ENCODE data around the gene SPIN2B. TPM values are rescaled to one million over a fixed set of nuclear protein-coding genes. Genes with fewer than 3 reads are reported as not detected.
"Not testable (repeated sequence)": the region's sequence is repeated elsewhere in the genome, so short reads cannot be mapped to it uniquely, and the experiment has no call there.

SPIN2B gene
- total RNA-seq, 4 donors from 2014 or later = 6.2 to 15.4 (median 9.3) TPM

- H3K27me3 ChIP-seq = no peaks in the 10 kb centered on the region
- intact Hi-C loops (cut with DNase I) = no loop called here
- no peaks in the 10 kb centered on the region for H3K9me3 ChIP-seq
- DNase-seq (ENCODE audit: extremely low spot score) = no peak
- no peak overlapping the region for H3K27ac ChIP-seq (replicated peaks in 1 of 4)
- H3K4me3 ChIP-seq = peak overlapping the region; percentile 34 to 48 (median 39)
- no peak for TF ChIP-seq POLR2A (IDR thresholded peaks at IDR 0.05; ENCODE audit: low read depth)
- TF ChIP-seq EP300 (IDR thresholded peaks at IDR 0.05) = no peak
- TF ChIP-seq, protein P1, sequence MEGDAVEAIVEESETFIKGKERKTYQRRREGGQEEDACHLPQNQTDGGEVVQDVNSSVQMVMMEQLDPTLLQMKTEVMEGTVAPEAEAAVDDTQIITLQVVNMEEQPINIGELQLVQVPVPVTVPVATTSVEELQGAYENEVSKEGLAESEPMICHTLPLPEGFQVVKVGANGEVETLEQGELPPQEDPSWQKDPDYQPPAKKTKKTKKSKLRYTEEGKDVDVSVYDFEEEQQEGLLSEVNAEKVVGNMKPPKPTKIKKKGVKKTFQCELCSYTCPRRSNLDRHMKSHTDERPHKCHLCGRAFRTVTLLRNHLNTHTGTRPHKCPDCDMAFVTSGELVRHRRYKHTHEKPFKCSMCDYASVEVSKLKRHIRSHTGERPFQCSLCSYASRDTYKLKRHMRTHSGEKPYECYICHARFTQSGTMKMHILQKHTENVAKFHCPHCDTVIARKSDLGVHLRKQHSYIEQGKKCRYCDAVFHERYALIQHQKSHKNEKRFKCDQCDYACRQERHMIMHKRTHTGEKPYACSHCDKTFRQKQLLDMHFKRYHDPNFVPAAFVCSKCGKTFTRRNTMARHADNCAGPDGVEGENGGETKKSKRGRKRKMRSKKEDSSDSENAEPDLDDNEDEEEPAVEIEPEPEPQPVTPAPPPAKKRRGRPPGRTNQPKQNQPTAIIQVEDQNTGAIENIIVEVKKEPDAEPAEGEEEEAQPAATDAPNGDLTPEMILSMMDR (IDR thresholded peaks at IDR 0.05) = no peak
- TF ChIP-seq POLR2AphosphoS5 (IDR thresholded peaks at IDR 0.05) = no peak
- no peaks in the 10 kb centered on the region for H3K36me3 ChIP-seq
- 74% methylated on average over 1 of the region's 1 CpG for WGBS
- no peaks in the 10 kb centered on the region for H3K4me1 ChIP-seq
Observed at GRCh38 chrX:57137501-57137900, 16.2 kb upstream of the SPIN2B start.

DNA sequence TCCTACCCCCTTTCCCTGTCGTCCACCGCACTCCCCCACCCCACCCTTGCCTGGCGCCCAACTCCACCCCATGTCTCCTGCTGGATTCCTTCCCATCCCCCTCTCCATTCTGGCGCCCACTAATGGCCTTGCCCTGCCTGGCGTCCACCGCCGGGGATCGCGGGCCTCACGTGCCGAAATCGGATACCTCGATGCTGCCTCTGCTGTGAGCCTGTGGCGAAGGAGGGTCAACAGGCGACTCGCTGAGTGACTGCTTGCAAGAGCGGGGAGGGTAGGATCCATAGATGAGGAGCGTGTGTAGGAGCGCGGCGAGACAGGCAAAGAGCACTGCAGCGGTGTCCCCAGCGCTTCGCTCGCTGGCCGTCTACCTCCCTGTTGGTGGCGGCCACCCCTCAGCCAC lies 15.7 kb upstream of the SPIN2B start, which contains the start of gene SPIN2A:
Gene SPIN2A (minus strand): TSS at position 325 of the 400 bp plus-strand sequence. CDS start 800 bp downstream, outside the sequence.
- H3K4me1 ChIP-seq; H3K27me3 ChIP-seq; DNase-seq (ENCODE audit: extremely low spot score); H3K36me3 ChIP-seq; intact Hi-C loops (cut with DNase I); H3K9me3 ChIP-seq; H3K27ac ChIP-seq (replicated peaks in 1 of 4): not testable (repeated sequence)
- WGBS = 50% methylated on average over 27 of the region's 27 CpGs
- peak within 1 kb of the TSS; percentile 34 to 48 (median 39) for H3K4me3 ChIP-seq

GRCh38 chrX:57136589-57136988 lies 15.2 kb upstream of the SPIN2B start:
- DNase-seq (ENCODE audit: extremely low spot score); H3K4me1 ChIP-seq; H3K36me3 ChIP-seq; H3K27ac ChIP-seq (replicated peaks in 1 of 4); H3K27me3 ChIP-seq; H3K9me3 ChIP-seq; intact Hi-C loops (cut with DNase I): not testable (repeated sequence)
- 79% methylated on average over 1 of the region's 3 CpGs for WGBS
- H3K4me3 ChIP-seq = peak overlapping the region in 3 of 4 donors; percentile 34 to 48 (median 42)

GRCh38 chrX:57135287-57135686 lies 13.9 kb upstream of the SPIN2B start:
- H3K27ac ChIP-seq (replicated peaks in 1 of 4) = no peak overlapping the region
- no peaks in the 10 kb centered on the region for H3K9me3 ChIP-seq
- no peak overlapping the region for H3K4me3 ChIP-seq
- no peak for DNase-seq (ENCODE audit: extremely low spot score)
- no peaks in the 10 kb centered on the region for H3K27me3 ChIP-seq
- no peak for TF ChIP-seq EP300 (IDR thresholded peaks at IDR 0.05)
- TF ChIP-seq, protein P1 (IDR thresholded peaks at IDR 0.05) = no peak
- no peak for TF ChIP-seq POLR2A (IDR thresholded peaks at IDR 0.05; ENCODE audit: low read depth)
- TF ChIP-seq POLR2AphosphoS5 (IDR thresholded peaks at IDR 0.05) = no peak
- H3K36me3 ChIP-seq = no peaks in the 10 kb centered on the region
- no peaks in the 10 kb centered on the region for H3K4me1 ChIP-seq
- intact Hi-C loops (cut with DNase I) = no loop called here
- WGBS = 83% methylated on average over 3 of the region's 3 CpGs

DNA sequence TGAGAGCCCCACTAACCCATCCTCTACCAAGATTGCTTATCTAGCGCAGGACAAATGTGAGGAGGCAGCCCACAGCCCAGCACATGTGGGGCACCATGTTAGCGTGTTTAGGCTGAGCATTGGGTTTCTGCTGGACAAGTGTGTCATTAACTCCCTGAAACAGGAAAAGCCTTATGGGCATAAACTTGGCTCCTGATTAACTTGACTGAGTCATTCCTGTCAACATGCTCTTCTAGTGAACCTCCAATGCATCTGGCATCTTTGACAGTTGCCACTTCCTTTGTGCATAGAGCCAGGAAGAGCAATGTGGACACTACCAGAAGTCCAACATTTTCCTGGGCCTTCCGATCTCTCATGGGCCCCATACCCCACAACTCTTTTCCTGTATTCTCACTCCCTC lies 13.4 kb upstream of the SPIN2B start:
- 80% methylated on average over 3 of the region's 3 CpGs for WGBS
- DNase-seq (ENCODE audit: extremely low spot score) = no peak
- Histone ChIP-seq H3K36me3 (no peaks in the 10 kb centered on the region), H3K4me1 (no peaks in the 10 kb centered on the region), H3K27ac (replicated peaks in 1 of 4) (no peak overlapping the region), H3K27me3 (no peaks in the 10 kb centered on the region), H3K4me3 (no peak overlapping the region), H3K9me3 (no peaks in the 10 kb centered on the region)
- no peak for TF ChIP-seq POLR2A (IDR thresholded peaks at IDR 0.05; ENCODE audit: low read depth)
- TF ChIP-seq POLR2AphosphoS5 (IDR thresholded peaks at IDR 0.05) = no peak
- no peak for TF ChIP-seq EP300 (IDR thresholded peaks at IDR 0.05)
- intact Hi-C loops (cut with DNase I) = no loop called here

- WGBS = 52% methylated on average over 4 of the region's 4 CpGs
- Histone ChIP-seq H3K9me3 (no peaks in the 10 kb centered on the region), H3K27ac (replicated peaks in 1 of 4) (no peak overlapping the region), H3K36me3 (no peaks in the 10 kb centered on the region), H3K27me3 (no peaks in the 10 kb centered on the region), H3K4me1 (no peaks in the 10 kb centered on the region), H3K4me3 (no peak overlapping the region)
- no peak for DNase-seq (ENCODE audit: extremely low spot score)
- no peak for TF ChIP-seq POLR2AphosphoS5 (IDR thresholded peaks at IDR 0.05)
- TF ChIP-seq POLR2A (IDR thresholded peaks at IDR 0.05; ENCODE audit: low read depth) = no peak
- TF ChIP-seq, protein P1 (IDR thresholded peaks at IDR 0.05) = no peak
- no peak for TF ChIP-seq EP300 (IDR thresholded peaks at IDR 0.05)
- intact Hi-C loops (cut with DNase I) = no loop called here
Observed at GRCh38 chrX:57133706-57134105, 12.4 kb upstream of the SPIN2B start.

- H3K4me3 ChIP-seq; H3K4me1 ChIP-seq; intact Hi-C loops (cut with DNase I); H3K27me3 ChIP-seq; DNase-seq (ENCODE audit: extremely low spot score); H3K9me3 ChIP-seq; H3K36me3 ChIP-seq; H3K27ac ChIP-seq (replicated peaks in 1 of 4): not testable (repeated sequence)
- 44% methylated on average over 4 of the region's 4 CpGs for WGBS
Observed at GRCh38 chrX:57133284-57133683, 11.9 kb upstream of the SPIN2B start.

All from esophagus muscularis mucosa (tissue), 4 donors.